GM15510 (cell line): ENCODE data around the gene TRIM7.
A peak's percentile ranks its signal among the peaks of the same experiment; 100 is the strongest.

Experiments used
- POLR2A ChIP-seq: IDR thresholded peaks from 3 replicates; pipeline ENCODE4 v1.6.1; 2011; ENCODE audit warnings: borderline replicate concordance; ENCODE audit not compliant: insufficient read length; ENCODE audit errors: extremely low read depth

Gene TRIM7

GRCh38 chr5:181203777-181204112 lies 1.3 kb downstream of the TRIM7 start:
- TF ChIP-seq POLR2A: no peak

DNA sequence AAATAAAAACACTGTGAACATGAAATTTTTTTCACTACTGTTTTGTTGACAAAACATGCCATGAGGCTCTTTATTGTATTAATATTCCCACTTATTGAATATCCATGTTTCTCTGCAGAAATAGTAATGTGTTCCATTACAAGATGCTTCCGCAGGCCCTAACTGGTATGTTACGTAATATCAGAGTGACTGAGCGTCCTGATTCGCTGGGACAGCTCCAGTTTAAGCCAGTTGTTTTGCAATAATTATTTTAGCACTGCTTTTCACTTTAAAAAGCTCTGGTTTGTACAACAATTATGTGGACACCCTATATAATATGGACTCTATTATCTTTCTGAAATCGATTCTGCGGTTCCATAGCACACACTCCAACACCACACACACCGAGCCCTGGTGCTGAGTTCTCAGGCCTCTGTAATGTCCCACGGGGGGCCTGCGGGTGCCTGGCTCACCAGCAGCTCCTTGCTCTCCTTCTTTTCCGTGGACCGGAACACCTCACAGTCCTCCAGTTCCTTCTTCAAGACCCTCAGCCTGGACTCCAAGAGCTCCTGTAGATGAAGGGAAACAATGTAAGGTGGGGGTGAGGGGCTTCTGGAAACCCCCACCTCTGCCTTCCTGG lies 1.8 kb downstream of the TRIM7 start:
- no peak for TF ChIP-seq POLR2A

- TF ChIP-seq POLR2A: no peak
These were observed 4.2 kb downstream of the TRIM7 start for GRCh38 chr5:181200816-181201215.

DNA sequence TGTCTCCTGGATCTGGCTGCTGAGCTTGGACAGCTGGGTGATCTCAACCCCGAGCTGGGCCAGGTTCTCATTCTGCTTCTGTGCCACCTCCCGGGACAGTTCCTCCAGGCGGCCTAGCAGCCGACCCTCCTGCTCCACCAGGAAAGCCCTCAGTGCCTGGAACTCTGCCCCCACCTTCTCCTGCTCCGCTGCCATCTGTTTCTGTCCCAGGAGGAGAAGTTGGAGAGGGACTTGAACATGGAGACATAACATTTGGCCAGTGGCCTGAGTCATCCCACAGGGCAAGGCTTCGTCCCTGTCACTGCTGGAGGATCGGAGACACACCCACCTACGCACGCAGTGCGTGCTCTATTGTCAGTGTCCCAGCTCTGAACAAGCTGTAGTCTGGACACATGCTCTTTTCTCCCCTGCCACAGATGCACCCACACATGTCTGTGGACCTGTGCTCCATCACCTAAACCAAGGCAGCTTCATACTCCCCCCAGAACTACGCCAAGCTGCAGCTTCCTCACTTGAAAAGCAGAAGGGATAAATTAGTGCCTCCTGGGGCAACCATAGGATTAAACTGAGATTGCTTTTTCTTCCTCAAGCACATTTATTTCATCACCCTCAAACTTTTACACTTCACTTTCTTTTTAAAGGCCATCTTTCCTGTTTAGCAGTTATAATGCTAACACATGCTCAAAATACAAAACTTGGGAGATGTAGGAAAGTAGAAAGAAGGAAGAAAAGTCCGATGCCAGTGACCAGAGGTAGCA lies 4.9 kb downstream of the TRIM7 start:
- TF ChIP-seq POLR2A: no peak

DNA sequence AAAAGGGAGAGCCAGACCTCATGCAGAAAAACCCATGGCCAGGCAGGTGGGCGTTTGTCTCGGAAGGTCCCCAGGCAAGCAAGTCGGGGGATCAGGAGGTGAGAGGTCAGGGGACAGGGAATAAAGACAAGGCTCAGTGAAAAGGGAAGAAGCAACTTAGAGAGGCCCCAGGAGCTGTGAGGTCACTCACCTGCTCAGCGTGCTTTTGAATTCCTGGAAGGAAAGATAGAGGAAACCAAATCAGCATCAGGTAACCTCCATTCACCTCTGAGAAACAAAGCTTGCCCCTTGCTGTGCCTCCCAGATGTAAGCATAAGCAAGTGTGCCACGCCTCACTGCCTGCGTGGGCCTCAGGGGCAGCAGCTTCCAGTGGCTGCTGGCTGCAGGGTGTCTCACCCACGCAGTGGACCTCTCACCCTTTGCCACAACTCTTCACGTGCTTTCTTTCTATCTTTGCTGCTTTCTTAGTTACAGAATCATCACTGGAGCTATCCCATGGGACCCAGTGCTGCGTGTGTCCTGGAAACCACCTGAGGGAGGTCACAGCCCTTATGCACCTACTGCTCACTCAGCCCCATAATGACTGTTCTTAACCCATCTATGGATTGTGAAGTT lies 6.0 kb downstream of the TRIM7 start:
- TF ChIP-seq POLR2A: no peak

DNA sequence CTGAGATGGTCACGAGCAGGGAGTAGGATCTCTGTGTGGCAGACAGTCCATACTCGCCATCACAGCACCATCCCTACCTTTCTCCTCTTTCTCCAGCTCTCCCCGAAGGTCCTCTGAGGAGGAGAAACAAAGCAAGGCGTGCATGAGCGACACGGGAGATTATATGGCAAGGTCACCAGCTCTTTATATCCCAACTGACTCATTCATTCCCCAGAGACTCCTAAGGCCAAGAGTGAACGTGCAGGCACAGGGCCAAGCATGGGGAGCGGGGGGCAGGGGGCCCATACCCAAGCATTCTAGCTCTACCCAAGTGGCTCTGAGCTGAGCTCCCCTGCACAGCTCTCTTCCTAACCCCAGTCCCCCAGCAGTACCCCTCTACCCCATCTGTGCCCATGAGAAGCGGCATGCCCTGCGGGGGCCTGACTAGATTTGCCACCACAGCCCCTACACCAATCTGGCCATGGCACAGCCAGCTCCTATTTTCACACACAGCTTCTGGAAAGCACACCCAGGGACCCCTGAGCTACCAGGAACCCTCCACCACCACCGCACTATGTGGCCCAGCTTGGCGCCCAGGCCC lies 6.8 kb downstream of the TRIM7 start:
- no peak for TF ChIP-seq POLR2A

- TF ChIP-seq POLR2A: no peak
These were observed 7.6 kb downstream of the TRIM7 start for GRCh38 chr5:181197326-181197951.

GRCh38 chr5:181195249-181195761 lies 9.7 kb downstream of the TRIM7 start:
- no peak for TF ChIP-seq POLR2A

GRCh38 chr5:181194489-181195248 lies 10.3 kb downstream of the TRIM7 start:
- no peak for TF ChIP-seq POLR2A

DNA sequence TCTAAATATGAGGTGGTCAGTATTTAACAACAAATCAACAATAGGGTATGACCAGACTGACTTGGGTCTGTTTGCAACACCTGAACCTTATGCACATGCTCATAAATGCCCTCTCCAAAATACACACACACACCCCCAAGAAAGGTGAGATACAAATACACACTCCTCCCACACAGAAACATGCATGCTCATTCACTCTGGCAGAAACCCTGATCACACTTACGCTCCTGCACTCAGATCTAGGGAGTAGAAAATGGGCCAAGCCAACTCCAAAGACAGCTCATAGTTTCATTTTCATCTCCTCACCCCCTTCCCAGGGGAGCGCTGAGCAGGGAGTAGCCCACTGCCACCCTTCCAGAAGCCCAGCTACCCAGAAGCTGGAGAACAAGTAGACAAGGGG lies 11.3 kb downstream of the TRIM7 start:
- TF ChIP-seq POLR2A: no peak

- no peak for TF ChIP-seq POLR2A
These were observed 12.5 kb downstream of the TRIM7 start for GRCh38 chr5:181192337-181193046.

DNA sequence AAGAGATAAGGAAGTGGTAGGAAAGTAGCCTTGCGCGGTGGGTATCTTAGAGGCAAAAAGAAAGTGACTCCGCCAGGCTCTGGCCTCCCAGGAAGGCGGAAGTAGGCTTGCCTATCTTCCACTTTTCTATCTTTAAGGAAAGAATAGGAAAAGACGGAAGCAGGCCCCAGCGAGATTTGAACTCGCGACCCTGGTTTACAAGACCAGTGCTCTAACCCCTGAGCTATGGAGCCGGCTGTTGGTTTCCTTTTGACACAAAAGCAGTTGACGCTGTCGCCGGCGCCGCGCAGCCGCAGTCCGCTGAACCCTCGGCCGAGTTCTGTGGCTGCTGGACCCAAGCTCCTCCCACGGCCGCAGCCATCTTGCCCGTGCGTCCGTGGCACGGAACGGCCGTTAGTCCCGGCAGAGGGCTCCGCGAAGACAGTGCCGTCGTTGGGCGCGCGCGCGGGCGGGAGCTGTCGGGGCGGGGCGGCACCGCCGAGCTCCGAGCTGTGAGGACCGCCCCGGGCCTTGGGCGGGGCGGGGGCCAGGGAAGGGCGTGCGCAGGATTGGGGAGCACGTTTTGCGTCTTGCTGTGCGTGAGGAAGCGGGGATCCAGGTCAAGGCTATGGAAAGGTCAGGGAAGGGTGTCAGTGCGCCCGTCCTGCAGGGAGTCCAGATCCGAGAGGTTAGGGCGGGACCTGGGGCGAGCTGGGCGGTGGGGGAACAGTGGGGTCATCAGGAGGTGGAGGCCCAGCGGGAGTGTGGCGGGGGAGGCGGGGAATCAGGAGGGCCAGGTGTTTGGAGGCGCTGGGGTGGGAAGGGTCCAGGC lies 13.3 kb downstream of the TRIM7 start:
- TF ChIP-seq POLR2A: peak; percentile 68
